A549 (cell line): ENCODE measurements around the gene COL2A1. TPM values are rescaled to one million over a fixed set of nuclear protein-coding genes. Genes with fewer than 3 reads are reported as not detected.

Experiments
- ATAC-seq, 2 experiments: fragments of 200-7000 bp in 1 of 2; fragments of >200 bp in 1 of 2; cut with Nextera tagmentation in 1 of 2; cut with Tn5 transposase in 1 of 2; 3 replicates each; pipeline versions ENCODE4 v1.8.0 to v1.9.1; 2018 to 2020; ENCODE audit warnings: mild to moderate bottlenecking in 1 of 2, moderate library complexity in 1 of 2
- CTCF ChIA-PET: fragments of 300-600 bp; sonication (Branson Sonifier 250); formaldehyde crosslinking; extraction: SDS; loops from one replicate; lab custom pipeline; 2021; ENCODE audit warnings: antibody characterized with exemption, inconsistent platforms; lab: Yijun Ruan, JAX
- POLR2A ChIA-PET: fragments of 350-600 bp; formaldehyde crosslinking; extraction: SDS; loops from one replicate; lab custom pipeline; 2021; ENCODE audit warnings: antibody characterized with exemption, inconsistent platforms; lab: Yijun Ruan, JAX
- DNase-seq, 2 experiments: peaks; one replicate each; pipeline versions ENCODE4 v3.0.0 to v3.0.0-alpha.2; 2011 to 2016; ENCODE audit warnings: low read depth in 1 of 2, low spot score in 1 of 2
- FAIRE-seq: peaks from 2 replicates; lab custom pipeline; 2011; peaks lifted over from hg19 to GRCh38; lab: Jason Lieb, UNC
- H3K27ac ChIP-seq, 2 experiments: fragments of >200 bp; sonication (Bioruptor Twin); formaldehyde crosslinking; 3 replicates each; pipeline ENCODE4 v1.5.1; 2016 to 2017
- H3K4me1 ChIP-seq: fragments of >200 bp; sonication (Bioruptor Twin); formaldehyde crosslinking; 3 replicates; pipeline ENCODE4 v1.6.1; 2016
- H3K4me2 ChIP-seq: fragments of >200 bp; sonication (Bioruptor Twin); formaldehyde crosslinking; 3 replicates; pipeline ENCODE4 v1.6.1; 2016
- H3K4me3 ChIP-seq: fragments of >200 bp; sonication (Bioruptor Twin); formaldehyde crosslinking; 3 replicates; pipeline ENCODE4 v1.5.1; 2016
- H3K9me3 ChIP-seq: fragments of >200 bp; sonication (Bioruptor Twin); formaldehyde crosslinking; 3 replicates; pipeline ENCODE4 v1.6.1; 2016
- ATOH8 ChIP-seq: fragments of 250-450 bp; sonication (Bioruptor Pico); IDR thresholded peaks from 2 replicates; pipeline ENCODE4 v1.5.0; 2020; ENCODE audit warnings: low read depth, mild to moderate bottlenecking, moderate library complexity
- CBX2 ChIP-seq: fragments of 200-600 bp; sonication (generic); IDR thresholded peaks from 2 replicates; pipeline ENCODE4 v1.6.1; 2016; ENCODE audit warnings: low read depth, mild to moderate bottlenecking, borderline replicate concordance
- CHD4 ChIP-seq: fragments of 200-600 bp; sonication (generic); IDR thresholded peaks from 2 replicates; pipeline ENCODE4 v1.6.1; 2016; ENCODE audit warnings: antibody characterized with exemption, mild to moderate bottlenecking, borderline replicate concordance
- CTCF ChIP-seq: fragments of >200 bp; sonication (Bioruptor Twin); formaldehyde crosslinking; IDR thresholded peaks from 3 replicates; pipeline ENCODE4 v1.5.1; 2016
- EHMT2 ChIP-seq: fragments of 200-600 bp; sonication (generic); IDR thresholded peaks from 2 replicates; pipeline ENCODE4 v1.6.1; 2016; ENCODE audit warnings: antibody characterized with exemption, low read depth, mild to moderate bottlenecking, moderate library complexity
- FOSB ChIP-seq: fragments of 250-450 bp; sonication (Bioruptor Pico); IDR thresholded peaks from 2 replicates; pipeline ENCODE4 v1.5.0; 2020; ENCODE audit warnings: mild to moderate bottlenecking, moderate library complexity
- FOXS1 ChIP-seq: fragments of 250-450 bp; sonication (Bioruptor Pico); IDR thresholded peaks from 2 replicates; pipeline ENCODE4 v1.5.0; 2020; ENCODE audit warnings: mild to moderate bottlenecking, moderate library complexity
- GATA3 ChIP-seq: IDR thresholded peaks from 2 replicates; pipeline ENCODE4 v1.6.1; 2012; ENCODE audit warnings: borderline replicate concordance
- HES2 ChIP-seq: fragments of >200 bp; sonication (Bioruptor Twin); formaldehyde crosslinking; IDR thresholded peaks from 2 replicates; pipeline ENCODE4 v1.6.1; 2016
- HEYL ChIP-seq: fragments of 250-450 bp; sonication (Bioruptor Pico); IDR thresholded peaks from 2 replicates; pipeline ENCODE4 v1.8.0; 2021; ENCODE audit warnings: mild to moderate bottlenecking, moderate library complexity
- JUN ChIP-seq, 2 experiments: fragments of >200 bp; sonication (Bioruptor Twin); formaldehyde crosslinking; IDR thresholded peaks; 2 replicates in 1 of 2; 3 replicates in 1 of 2; pipeline ENCODE4 v1.6.1; 2016 to 2017
- JUNB ChIP-seq: fragments of >200 bp; sonication (Bioruptor Twin); formaldehyde crosslinking; IDR thresholded peaks from 2 replicates; pipeline ENCODE4 v1.6.1; 2016
- MAFK ChIP-seq: fragments of 450-650 bp; IDR thresholded peaks from 2 replicates; pipeline ENCODE4 v1.6.1; 2014; ENCODE audit not compliant: partially characterized antibody
- MAX ChIP-seq: IDR thresholded peaks from 2 replicates; pipeline ENCODE4 v1.6.1; 2012
- NPAS2 ChIP-seq: fragments of 250-450 bp; sonication (Bioruptor Pico); IDR thresholded peaks from 2 replicates; pipeline ENCODE4 v1.8.0; 2022; ENCODE audit warnings: mild to moderate bottlenecking, moderate library complexity, borderline replicate concordance
- NR3C1 ChIP-seq: fragments of >200 bp; sonication (Bioruptor Twin); formaldehyde crosslinking; IDR thresholded peaks from 3 replicates; pipeline ENCODE4 v1.6.1; 2017
- RARB ChIP-seq: fragments of 250-450 bp; sonication (Bioruptor Pico); IDR thresholded peaks from 2 replicates; pipeline ENCODE4 v1.8.0; 2021; ENCODE audit warnings: mild to moderate bottlenecking, moderate library complexity
- RCOR1 ChIP-seq: fragments of 150-350 bp; IDR thresholded peaks from 2 replicates; pipeline ENCODE4 v1.6.1; 2014; ENCODE audit warnings: antibody characterized with exemption, low read length, low read depth
- REST ChIP-seq: fragments of 200-600 bp; sonication (generic); IDR thresholded peaks from 2 replicates; pipeline ENCODE4 v1.6.1; 2016; ENCODE audit warnings: antibody characterized with exemption, mild to moderate bottlenecking, moderate library complexity
- RFX5 ChIP-seq: fragments of 450-650 bp; IDR thresholded peaks from 2 replicates; pipeline ENCODE4 v1.7.1; 2014; ENCODE audit warnings: antibody characterized with exemption, mild to moderate bottlenecking, moderate library complexity
- SREBF2 ChIP-seq: fragments of 450-650 bp; IDR thresholded peaks from 2 replicates; pipeline ENCODE4 v1.6.1; 2014; ENCODE audit warnings: mild to moderate bottlenecking, moderate library complexity
- TP53 ChIP-seq: fragments of 250-450 bp; sonication (Bioruptor Pico); IDR thresholded peaks from 2 replicates; pipeline ENCODE4 v1.5.0; 2021; ENCODE audit warnings: mild to moderate bottlenecking, moderate library complexity
- WGBS: methylation state at CpG from one replicate; pipeline ENCODE4 v1.1.6; 2017; ENCODE audit errors: missing lambda C conversion rate; 5-methylcytosine and 5-hydroxymethylcytosine counted together
- polyA plus RNA-seq, 4 experiments: library from polyadenylated mRNA; depleted of rRNA in 3 of 4; stranded (reverse); fragments of >200 nt; fragmentation: RNase III in 1 of 4; extraction: RNeasy Plus Mini Kit Qiagen cat#74134 plus additional on column Dnase treatment in 1 of 4; gene quantifications; 2 replicates in 3 of 4; 3 replicates in 1 of 4; pipeline ENCODE4 v1.2.3, GENCODE V29; 2011 to 2017

Gene COL2A1
- polyA plus RNA-seq, 2 of the 4 experiments (the other 2 are of a cell fraction) = 0.01 TPM; not detected in 1

- TF ChIP-seq HES2 = no peak
- no peak for TF ChIP-seq ATOH8 (CRISPR knock-in tag)
- no peak for TF ChIP-seq JUN (IDR thresholded peaks at IDR 0.05)
- no peak for TF ChIP-seq RFX5
- TF ChIP-seq SREBF2 = no peak
- TF ChIP-seq FOXS1 (CRISPR knock-in tag) = no peak
- no peak for TF ChIP-seq EHMT2
- TF ChIP-seq TP53 = no peak
- FAIRE-seq (no peak), ATAC-seq (no peak), DNase-seq (no peak)
- POLR2A ChIA-PET = no interaction called here
- Histone ChIP-seq H3K27ac (no peak overlapping the region), H3K4me2 (no peak overlapping the region), H3K4me3 (no peak overlapping the region), H3K9me3 (no peaks in the 10 kb centered on the region), H3K4me1 (no peaks in the 10 kb centered on the region)
- CTCF ChIA-PET = interaction anchor here (0.7 to 2.4 kb wide), 7 partner anchors 9 to 566 kb away, joined by 3 to 10 read pairs (median 4); partner anchors contain the start of gene TMEM106C
- 65% methylated on average over 11 of the region's 11 CpGs for WGBS
These were observed 28.5 kb downstream of the COL2A1 start for GRCh38 chr12:47975816-47976215.

- 86% methylated on average over 16 of the region's 16 CpGs for WGBS
- ChIA-PET POLR2A (no interaction called here), CTCF (interaction anchor here (1.2 to 2.4 kb wide), 4 partner anchors 11 to 214 kb away, joined by 4 to 10 read pairs (median 7); partner anchors contain the start of gene TMEM106C)
- H3K4me1 ChIP-seq = no peaks in the 10 kb centered on the region
- no peak overlapping the region for H3K4me3 ChIP-seq
- no peak overlapping the region for H3K27ac ChIP-seq
- DNase-seq = no peak
- no peak overlapping the region for H3K4me2 ChIP-seq
- no peaks in the 10 kb centered on the region for H3K9me3 ChIP-seq
- TF ChIP-seq FOSB (no peak), HEYL (CRISPR knock-in tag) (no peak), RCOR1 (no peak), MAX (no peak), JUNB (no peak), GATA3 (no peak), JUN (IDR thresholded peaks at IDR 0.05) (no peak), MAFK (no peak), REST (no peak)
- no peak for ATAC-seq
- no peak for FAIRE-seq
These were observed 29.1 kb downstream of the COL2A1 start for GRCh38 chr12:47975036-47975620.

- ATAC-seq = no peak
- FAIRE-seq = no peak
- H3K4me1 ChIP-seq = no peaks in the 10 kb centered on the region
- POLR2A ChIA-PET = no interaction called here
- DNase-seq = no peak
- no peaks in the 10 kb centered on the region for H3K9me3 ChIP-seq
- CTCF ChIA-PET = interaction anchor here (0.7 to 2.1 kb wide), 2 partner anchors 10 to 28 kb away, joined by 3 to 8 read pairs; partner anchors contain the start of gene TMEM106C
- no peak overlapping the region for H3K27ac ChIP-seq
- no peak overlapping the region for H3K4me3 ChIP-seq
- no peak for TF ChIP-seq RARB (CRISPR knock-in tag)
- no peak for TF ChIP-seq CTCF
- no peak for TF ChIP-seq CHD4
- no peak for TF ChIP-seq NR3C1
- TF ChIP-seq NPAS2 (CRISPR knock-in tag) = no peak
- no peak for TF ChIP-seq CBX2
- no peak overlapping the region for H3K4me2 ChIP-seq
- 71% methylated on average over 8 of the region's 9 CpGs for WGBS
These were observed 30.4 kb downstream of the COL2A1 start for GRCh38 chr12:47973870-47974269.
